Activated T-helper 2 cell treated with anti-CD3 and anti-CD28 coated beads, Interferon-gamma antibody, Interleukin-2, Interleukin-4, amounts not matched to agents 10 μg/mL and 5 μg/mL and 100 μg/mL, durations not matched to agents 14 hours and 24 hours and 36 hours (primary cell): ENCODE results near the gene AP2A1. TPM values are rescaled to one million over a fixed set of nuclear protein-coding genes. Genes with fewer than 3 reads are reported as not detected.

Source experiments
- DNase-seq: peaks from one replicate; pipeline ENCODE4 v3.0.0; 2021; ENCODE audit warnings: low spot score
- H3K27ac Mint-ChIP-seq: one replicate; pipeline ENCODE4 v1.8.0; 2021; ENCODE audit warnings: mixed read lengths
- H3K27me3 Mint-ChIP-seq: one replicate; pipeline ENCODE4 v1.8.0; 2021; ENCODE audit warnings: low read depth, mixed read lengths
- H3K36me3 Mint-ChIP-seq: one replicate; pipeline ENCODE4 v1.8.0; 2021; ENCODE audit warnings: low read depth, mixed read lengths
- H3K4me1 Mint-ChIP-seq: one replicate; pipeline ENCODE4 v1.8.0; 2021; ENCODE audit warnings: low read depth, mixed read lengths
- H3K4me3 Mint-ChIP-seq: one replicate; pipeline ENCODE4 v1.8.0; 2021; ENCODE audit warnings: low read depth, mild to moderate bottlenecking, moderate library complexity, mixed read lengths
- H3K9me3 Mint-ChIP-seq: one replicate; pipeline ENCODE4 v1.8.0; 2021; ENCODE audit warnings: mixed read lengths
- intact Hi-C: fragments of 100-400 bp; cut with micrococcal nuclease; formaldehyde crosslinking; loops from one replicate; pipeline ENCODE4 v1.15.1; 2023
- total RNA-seq: library from RNA; stranded (reverse); gene quantifications from 2 replicates; pipeline ENCODE4 v1.2.3, GENCODE V29; 2022

Gene AP2A1
- total RNA-seq, 1 donor from 2014 or later = 61.9 TPM

- DNase-seq = no peak
- H3K4me3 Mint-ChIP-seq = no peak overlapping the region
- H3K9me3 Mint-ChIP-seq = peaks cover 5% of the 10 kb centered on the region
- no peak overlapping the region for H3K27ac Mint-ChIP-seq
- H3K4me1 Mint-ChIP-seq = peaks cover 16% of the 10 kb centered on the region
- no peaks in the 10 kb centered on the region for H3K27me3 Mint-ChIP-seq
- H3K36me3 Mint-ChIP-seq = peaks cover 10% of the 10 kb centered on the region
- intact Hi-C loops = no loop called here
These were observed 77.6 kb downstream of the AP2A1 start for GRCh38 chr19:49844138-49845095.

DNA sequence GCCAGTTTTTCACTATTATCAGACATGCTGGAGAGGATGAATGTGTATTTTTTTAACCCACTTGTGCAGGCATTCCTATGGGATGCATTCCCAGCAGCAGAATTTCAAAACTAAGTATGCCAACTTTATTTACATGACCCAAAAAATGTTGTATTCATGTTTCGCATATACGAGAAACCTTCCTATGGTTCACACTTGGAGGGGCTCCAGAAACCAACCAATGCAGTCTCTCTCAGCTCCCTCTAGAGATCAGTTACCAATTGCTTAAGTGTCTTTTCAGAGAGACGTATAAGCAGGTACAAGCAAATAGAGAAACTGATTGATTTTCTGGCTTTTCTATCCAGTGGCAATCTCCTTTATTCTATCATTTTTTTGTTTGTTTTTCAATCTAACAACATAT is 78.6 kb downstream of the AP2A1 start:
- Mint-ChIP-seq H3K9me3 (peaks cover 5% of the 10 kb centered on the region), H3K36me3 (peaks cover 10% of the 10 kb centered on the region), H3K4me1 (peaks cover 24% of the 10 kb centered on the region), H3K27ac (no peak overlapping the region), H3K4me3 (no peak overlapping the region), H3K27me3 (no peaks in the 10 kb centered on the region)
- no peak for DNase-seq
- intact Hi-C loops = no loop called here

GRCh38 chr19:49846408-49846807 is 79.6 kb downstream of the AP2A1 start:
- Mint-ChIP-seq H3K27me3 (no peaks in the 10 kb centered on the region), H3K27ac (no peak overlapping the region), H3K4me3 (no peak overlapping the region), H3K36me3 (peaks cover 10% of the 10 kb centered on the region), H3K9me3 (peaks cover 5% of the 10 kb centered on the region), H3K4me1 (peaks cover 24% of the 10 kb centered on the region)
- intact Hi-C loops = no loop called here
- no peak for DNase-seq

DNA sequence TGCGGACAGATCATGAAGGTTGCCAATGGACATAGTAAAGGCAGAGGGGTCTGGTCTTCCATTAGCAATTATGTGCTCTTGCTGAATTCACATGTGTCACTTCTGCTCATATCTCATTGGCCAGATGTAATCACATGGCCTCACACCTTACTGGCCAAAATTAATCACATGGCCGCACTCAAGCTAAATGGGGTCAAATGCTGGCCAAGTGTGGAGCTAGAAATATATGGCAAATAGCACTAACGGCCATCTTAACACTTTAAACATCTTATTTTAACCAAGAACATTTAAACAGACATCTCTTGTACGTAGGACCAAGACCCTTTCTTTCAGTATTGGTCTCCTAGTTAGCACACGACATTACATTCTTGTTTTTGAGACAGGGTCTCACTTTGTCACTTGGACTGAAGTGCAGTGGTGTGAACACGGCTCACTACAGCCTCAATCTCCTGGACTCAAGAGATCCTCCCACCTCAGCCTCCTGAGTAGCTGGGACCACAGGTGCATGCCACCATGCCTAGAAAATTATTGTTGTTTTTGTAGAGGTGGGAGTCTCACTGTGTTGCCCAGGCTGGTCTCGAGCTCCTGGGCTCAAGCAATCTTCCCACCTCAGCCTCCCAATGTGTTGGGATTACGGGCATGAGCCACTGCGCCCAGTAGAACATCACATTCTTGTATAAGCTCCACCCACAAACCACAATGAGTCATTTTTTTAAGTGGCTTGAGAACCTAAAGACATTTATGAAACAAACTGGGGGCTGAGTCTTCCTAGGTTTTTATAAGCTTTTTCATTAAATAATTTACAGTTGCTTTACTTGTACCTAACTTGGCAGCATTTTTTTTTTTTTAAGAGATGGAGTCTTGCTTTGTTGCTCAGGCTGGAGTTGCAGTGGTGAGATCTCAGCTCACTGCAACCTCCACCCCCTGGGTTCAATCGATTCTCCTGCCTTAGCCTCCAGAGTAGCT is 81.2 kb downstream of the AP2A1 start:
- Mint-ChIP-seq H3K36me3 (peaks cover 15% of the 10 kb centered on the region), H3K27ac (no peak overlapping the region), H3K4me3 (no peak overlapping the region), H3K9me3 (peaks cover 5% of the 10 kb centered on the region), H3K27me3 (no peaks in the 10 kb centered on the region), H3K4me1 (peaks cover 34% of the 10 kb centered on the region)
- intact Hi-C loops = no loop called here
- no peak for DNase-seq

GRCh38 chr19:49848938-49849337 is 82.1 kb downstream of the AP2A1 start:
- DNase-seq = no peak
- Mint-ChIP-seq H3K36me3 (peaks cover 15% of the 10 kb centered on the region), H3K9me3 (peaks cover 5% of the 10 kb centered on the region), H3K4me1 (peaks cover 37% of the 10 kb centered on the region), H3K27ac (peak overlapping the region; percentile 52), H3K27me3 (no peaks in the 10 kb centered on the region), H3K4me3 (peak overlapping the region; percentile 67)
- intact Hi-C loops = no loop called here

GRCh38 chr19:49849433-49850220 is 82.8 kb downstream of the AP2A1 start:
- Mint-ChIP-seq H3K9me3 (peaks cover 5% of the 10 kb centered on the region), H3K4me3 (peak overlapping the region; percentile 89), H3K36me3 (peaks cover 15% of the 10 kb centered on the region), H3K27ac (peak overlapping the region; percentile 52), H3K4me1 (peaks cover 37% of the 10 kb centered on the region), H3K27me3 (no peaks in the 10 kb centered on the region)
- intact Hi-C loops = loop anchor here (1.0 kb wide), 1 partner anchor 28 kb away; the partner anchor contains the start of genes AKT1S1 and TBC1D17
- DNase-seq = no peak

- DNase-seq = no peak
- Mint-ChIP-seq H3K27ac (peak overlapping the region; percentile 96), H3K36me3 (peaks cover 15% of the 10 kb centered on the region), H3K4me3 (peak overlapping the region; percentile 89), H3K27me3 (no peaks in the 10 kb centered on the region), H3K9me3 (peaks cover 5% of the 10 kb centered on the region), H3K4me1 (peaks cover 37% of the 10 kb centered on the region)
- intact Hi-C loops = loop anchor here (1.0 kb wide), 1 partner anchor 27 kb away; the partner anchor contains the start of genes AKT1S1 and TBC1D17
These were observed 83.4 kb downstream of the AP2A1 start for GRCh38 chr19:49850221-49850486.

DNA sequence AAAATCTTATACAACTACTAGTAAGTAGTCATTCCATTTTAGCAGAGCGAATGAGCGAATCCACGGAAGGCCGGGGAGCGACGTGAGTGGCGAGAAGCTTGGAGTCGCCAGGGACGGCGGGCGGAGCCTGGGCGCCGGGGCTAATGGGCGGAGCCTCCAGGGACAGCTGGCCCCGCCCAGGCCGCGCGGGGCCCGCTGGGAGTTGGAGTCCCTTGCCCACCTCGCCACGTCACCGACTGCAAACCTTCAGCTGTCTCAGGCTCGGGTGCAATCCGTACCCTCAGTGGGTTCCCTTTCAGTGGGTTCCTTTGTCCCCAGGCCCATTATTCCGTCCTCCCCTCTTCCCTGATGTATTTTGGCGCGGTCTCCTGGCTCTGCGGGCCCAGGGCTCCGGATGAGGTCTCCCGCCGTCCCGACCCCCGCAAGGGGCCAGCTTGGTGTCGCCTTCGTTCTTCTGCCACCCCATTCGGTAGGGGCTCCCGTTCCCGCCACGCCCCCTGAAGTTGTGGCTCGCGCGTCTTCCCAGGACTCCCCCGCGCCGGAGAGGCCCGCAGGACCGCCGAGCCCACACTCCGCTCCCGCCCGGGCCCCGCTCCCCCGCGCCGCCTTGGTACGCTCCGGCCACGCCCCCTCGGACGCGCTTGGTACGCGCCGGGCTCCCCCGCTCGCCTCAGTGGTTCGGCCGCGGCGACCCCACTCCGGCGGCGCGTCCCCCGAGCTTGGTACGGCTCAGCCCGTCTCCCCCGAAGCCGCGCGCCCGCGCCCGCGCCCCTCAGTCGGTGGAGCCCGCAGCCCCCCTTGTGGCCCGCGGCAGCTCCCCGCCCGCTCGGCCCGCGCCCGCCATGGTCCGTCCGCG is 83.9 kb downstream of the AP2A1 start, which contains the start of gene PTOV1:
Gene PTOV1 (plus strand): TSS at position 673 of the 856 bp plus-strand sequence.
- H3K27ac Mint-ChIP-seq = peak within 1 kb of the TSS; percentile 96

GRCh38 chr19:49851456-49852259 is 84.9 kb downstream of the AP2A1 start:
- DNase-seq = no peak
- peaks cover 5% of the 10 kb centered on the region for H3K9me3 Mint-ChIP-seq
- intact Hi-C loops = loop anchor here (1.0 kb wide), 1 partner anchor 16 kb away; the partner anchor contains the start of gene PNKP
- peak overlapping the region; percentile 78 for H3K4me3 Mint-ChIP-seq
- peaks cover 24% of the 10 kb centered on the region for H3K36me3 Mint-ChIP-seq
- H3K27ac Mint-ChIP-seq = peak overlapping the region; percentile 67
- H3K4me1 Mint-ChIP-seq = peaks cover 37% of the 10 kb centered on the region
- H3K27me3 Mint-ChIP-seq = no peaks in the 10 kb centered on the region

More for the DNA sequence above, 83.9 kb downstream of the AP2A1 start, which contains the start of gene PTOV1:
- H3K9me3 Mint-ChIP-seq = peaks cover 5% of the 10 kb centered on the region
- H3K4me1 Mint-ChIP-seq = peaks cover 37% of the 10 kb centered on the region
- peaks cover 20% of the 10 kb centered on the region for H3K36me3 Mint-ChIP-seq
- DNase-seq = peak; percentile 84
- H3K4me3 Mint-ChIP-seq = peak within 1 kb of the TSS; percentile 89
- intact Hi-C loops = loop anchor here (1.0 kb wide), 2 partner anchors 17 to 27 kb away; partner anchors contain the start of genes AKT1S1, PNKP and TBC1D17
- H3K27me3 Mint-ChIP-seq = no peaks in the 10 kb centered on the region

GRCh38 chr19:49852631-49853126 is 85.9 kb downstream of the AP2A1 start:
- H3K27ac Mint-ChIP-seq = peak overlapping the region; percentile 67
- intact Hi-C loops = no loop called here
- no peak for DNase-seq
- peaks cover 28% of the 10 kb centered on the region for H3K36me3 Mint-ChIP-seq
- peaks cover 36% of the 10 kb centered on the region for H3K4me1 Mint-ChIP-seq
- H3K9me3 Mint-ChIP-seq = peaks cover 5% of the 10 kb centered on the region
- peak overlapping the region; percentile 78 for H3K4me3 Mint-ChIP-seq
- no peaks in the 10 kb centered on the region for H3K27me3 Mint-ChIP-seq
